HG03575 (cell line): Measurements from ENCODE around the gene JAM3.
"Not testable (repeated sequence)": the region's sequence is repeated elsewhere in the genome, so short reads cannot be mapped to it uniquely, and the experiment has no call there.

Source experiments
- ATAC-seq: cut with Tn5 transposase; IDR thresholded peaks from one replicate; pipeline ENCODE4 v1.9.1; 2021; ENCODE audit not compliant: unreplicated experiment, insufficient number of reproducible peaks, low FRiP score; ENCODE audit errors: extremely low read depth

The JAM3 gene

GRCh38 chr11:134081258-134081657 lies 12.4 kb downstream of the JAM3 start:
- not testable (repeated sequence) for ATAC-seq

DNA sequence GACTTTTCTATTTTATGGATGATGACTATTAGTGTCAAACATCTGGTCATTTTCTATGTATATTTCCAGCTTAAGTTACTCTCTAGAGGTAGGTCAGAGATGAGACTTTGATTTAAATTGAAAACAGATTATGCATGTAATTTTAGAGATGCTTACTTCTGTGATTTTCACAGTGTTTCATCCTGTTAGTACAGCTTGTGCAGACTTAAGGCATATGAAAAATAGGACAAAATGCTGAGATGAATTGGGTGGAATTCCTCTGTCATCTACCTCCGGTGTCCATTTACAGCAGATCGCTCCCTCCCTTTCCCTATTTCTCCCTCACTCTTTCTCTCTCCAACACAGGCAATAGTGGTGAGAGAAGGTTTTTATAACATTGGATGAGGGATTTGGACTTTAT lies 14.1 kb downstream of the JAM3 start:
- no peak for ATAC-seq

DNA sequence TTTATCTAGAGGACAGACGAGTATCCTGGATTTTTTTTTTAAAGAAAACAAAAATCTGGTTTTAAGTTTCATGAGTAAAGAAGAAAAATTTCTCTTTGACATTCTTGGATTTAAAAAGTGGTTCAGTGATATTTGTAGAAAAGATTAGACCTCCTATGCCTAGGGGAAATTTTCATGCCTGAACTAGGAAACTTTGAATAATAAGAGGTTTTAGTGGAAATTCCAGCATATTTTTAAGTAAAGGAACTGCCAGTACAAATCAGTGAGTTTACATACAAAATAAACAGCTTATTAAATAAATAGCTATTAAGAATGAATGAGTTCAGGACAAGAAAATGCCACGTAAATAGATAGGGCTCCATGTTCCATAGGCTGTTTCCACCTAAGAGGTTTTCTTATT lies 17.5 kb downstream of the JAM3 start:
- ATAC-seq: no peak

DNA sequence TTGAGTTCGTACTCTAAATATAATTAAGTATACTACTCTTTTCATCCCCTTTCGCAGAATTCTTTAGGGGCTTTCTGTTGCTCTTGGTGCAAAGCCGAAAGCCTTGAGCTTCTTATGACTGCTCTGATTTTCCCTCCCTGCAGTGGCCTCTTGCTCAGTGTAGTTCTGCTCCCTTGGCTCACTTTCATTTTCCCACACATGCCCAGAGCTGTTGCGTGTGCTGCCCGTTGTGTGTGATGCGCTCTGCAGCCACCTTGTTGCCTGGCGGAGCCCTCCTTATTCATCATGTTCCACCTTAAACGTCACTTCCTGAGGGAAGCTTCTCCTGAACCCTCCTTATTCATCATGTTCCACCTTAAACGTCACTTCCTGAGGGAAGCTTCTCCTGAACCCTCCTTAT lies 23.1 kb downstream of the JAM3 start:
- not testable (repeated sequence) for ATAC-seq

GRCh38 chr11:134097166-134097565 lies 28.3 kb downstream of the JAM3 start:
- no peak for ATAC-seq

GRCh38 chr11:134098566-134099184 lies 29.8 kb downstream of the JAM3 start:
- ATAC-seq: no peak

DNA sequence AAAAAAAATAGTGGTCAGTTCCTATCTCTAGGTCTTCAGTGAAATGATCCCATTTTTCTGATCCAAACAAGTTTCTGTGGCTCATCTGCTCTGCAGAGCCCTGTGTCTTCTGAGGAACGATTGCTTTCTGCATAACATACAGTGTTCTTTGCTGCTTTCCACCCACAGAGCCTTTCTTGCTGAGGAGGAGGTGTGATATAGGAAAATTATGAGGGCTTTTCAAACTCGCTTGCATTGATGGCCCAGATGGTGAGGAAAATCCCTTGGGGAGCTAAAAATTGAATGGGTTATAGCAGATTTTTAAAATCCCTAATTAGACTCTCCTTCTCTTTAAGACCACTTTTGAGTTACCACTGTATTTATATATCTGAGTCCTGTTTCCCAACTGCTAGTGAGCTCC lies 31.3 kb downstream of the JAM3 start:
- ATAC-seq: no peak

- no peak for ATAC-seq
These were observed 32.4 kb downstream of the JAM3 start for GRCh38 chr11:134101282-134101681.

GRCh38 chr11:134110252-134110815 lies 41.5 kb downstream of the JAM3 start:
- ATAC-seq: no peak

- not testable (repeated sequence) for ATAC-seq
These were observed 44.9 kb downstream of the JAM3 start for GRCh38 chr11:134113787-134114186.

DNA sequence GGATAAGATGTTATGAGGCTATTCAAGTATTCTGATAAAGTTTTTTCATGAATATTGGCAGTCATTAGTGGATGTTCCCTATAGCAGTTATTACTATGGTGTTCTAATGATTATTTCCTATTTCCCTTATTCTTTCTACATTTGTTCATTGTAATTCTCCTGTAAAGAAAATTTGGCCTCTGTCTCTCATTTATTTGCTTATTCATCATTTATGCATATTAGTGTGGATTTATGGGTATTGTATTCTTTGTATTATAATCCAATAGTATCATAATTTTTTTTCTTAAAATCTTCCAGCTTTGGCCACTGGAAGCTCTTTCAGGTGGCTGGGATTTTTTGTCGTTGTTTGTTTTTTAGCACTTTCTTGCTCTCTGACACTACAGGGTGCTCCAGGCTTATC lies 47.3 kb downstream of the JAM3 start:
- no peak for ATAC-seq

DNA sequence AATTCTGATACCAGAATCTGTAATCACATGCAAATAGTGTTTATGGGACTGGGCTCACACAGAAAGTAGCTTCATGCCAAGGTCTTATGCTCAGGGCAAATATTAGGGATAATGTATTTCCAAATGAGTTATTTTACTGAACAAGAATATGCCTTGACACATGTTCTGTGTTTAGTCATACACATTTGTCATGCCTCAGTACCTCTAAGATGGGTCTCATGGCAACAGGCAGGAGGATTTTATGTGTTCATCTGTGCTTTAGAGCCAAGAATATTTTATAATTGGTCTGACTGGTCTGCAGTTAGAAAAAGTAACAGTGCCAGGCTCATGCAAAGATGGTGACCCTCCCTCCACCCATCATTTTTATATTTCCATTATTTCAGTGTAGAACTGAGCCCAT lies 49.1 kb downstream of the JAM3 start:
- no peak for ATAC-seq

DNA sequence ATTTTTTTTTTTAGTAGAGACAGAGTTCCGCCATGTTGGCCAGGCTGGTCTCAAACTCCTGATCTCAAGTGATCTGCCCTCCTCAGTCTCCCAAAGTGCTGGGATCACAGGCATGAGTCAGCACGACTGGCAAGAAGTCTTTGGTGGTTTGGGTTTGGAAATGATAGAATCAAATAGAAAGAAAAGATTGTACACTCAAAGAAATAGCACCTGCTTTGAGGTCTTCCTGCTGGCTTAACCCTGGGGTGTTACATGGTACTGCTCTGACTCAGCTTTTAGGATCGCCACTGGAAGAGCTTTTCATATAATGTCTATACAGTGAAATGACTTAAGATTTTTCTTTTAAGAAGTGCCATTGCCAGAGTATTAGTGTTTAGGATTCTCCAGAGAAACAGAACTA lies 50.2 kb downstream of the JAM3 start:
- ATAC-seq: no peak

- no peak for ATAC-seq
These were observed 51.4 kb downstream of the JAM3 start for GRCh38 chr11:134120143-134120850.

- ATAC-seq: no peak
These were observed 52.2 kb downstream of the JAM3 start for GRCh38 chr11:134120921-134121526.

- ATAC-seq: no peak
These were observed 56.0 kb downstream of the JAM3 start for GRCh38 chr11:134124660-134125451.

- no peak for ATAC-seq
These were observed 56.6 kb downstream of the JAM3 start for GRCh38 chr11:134125507-134125906.

GRCh38 chr11:134126217-134126822 lies 57.4 kb downstream of the JAM3 start:
- ATAC-seq: no peak

- ATAC-seq: no peak
These were observed 62.9 kb downstream of the JAM3 start for GRCh38 chr11:134131628-134132244.
